Ishikawa (cell line): ENCODE data around the gene NKD1.

Source experiments
- EP300 ChIP-seq: IDR thresholded peaks from 2 replicates; pipeline ENCODE4 v1.6.1; 2012; ENCODE audit warnings: borderline replicate concordance
- TCF12 ChIP-seq: IDR thresholded peaks from 2 replicates; pipeline ENCODE4 v1.6.1; 2012; ENCODE audit warnings: low read depth
- YY1 ChIP-seq: IDR thresholded peaks from 2 replicates; pipeline ENCODE4 v1.6.1; 2012; ENCODE audit warnings: low read depth
- TF ChIP-seq, protein P1 (sequence below): IDR thresholded peaks from 2 replicates; pipeline ENCODE4 v1.6.1; 2012; ENCODE audit warnings: low read depth, mild to moderate bottlenecking
- TF ChIP-seq, protein P2 (sequence below): IDR thresholded peaks from 2 replicates; pipeline ENCODE4 v1.6.1; 2012
- TF ChIP-seq, protein P3 (sequence below): IDR thresholded peaks from 2 replicates; pipeline ENCODE4 v1.6.1; 2012

DNA sequence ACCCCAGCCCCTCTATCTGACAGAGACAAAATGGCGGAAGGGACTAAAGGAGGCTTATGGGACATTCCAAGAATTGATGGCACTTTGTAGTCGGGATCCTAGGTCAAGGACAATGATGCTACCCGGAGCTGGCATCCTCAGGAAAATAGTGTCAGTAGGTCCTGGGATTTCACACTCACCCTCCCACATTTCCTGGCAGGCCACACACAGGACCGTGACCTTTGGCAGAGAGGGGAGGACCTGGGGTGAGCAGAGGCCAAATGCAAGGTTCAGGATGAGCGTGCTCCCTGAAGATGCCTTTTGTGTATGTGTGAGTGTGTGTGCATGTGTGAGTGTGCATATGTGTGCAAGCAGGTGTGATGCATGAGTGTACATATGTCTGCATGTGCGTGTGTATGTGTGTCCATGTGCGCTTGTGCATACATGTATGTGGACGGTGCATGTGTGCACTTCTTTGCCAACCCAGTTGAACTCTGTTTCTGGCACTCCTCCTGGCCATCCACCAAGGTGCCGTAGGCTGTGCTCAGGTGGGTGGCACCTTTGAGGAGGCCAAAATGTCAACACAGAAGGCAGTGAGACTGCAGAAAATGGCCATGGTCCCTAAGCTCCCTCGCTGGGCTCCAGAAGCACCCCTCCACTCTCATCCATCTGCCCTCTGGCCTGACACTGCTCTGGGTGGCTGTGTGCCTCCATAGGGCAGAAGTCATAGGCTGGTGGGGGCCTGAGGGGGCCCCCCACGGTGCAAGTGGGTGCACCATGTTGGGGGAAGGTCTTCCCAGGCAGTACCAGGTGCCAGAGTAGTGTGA is 72.7 kb downstream of the NKD1 start:
- TF ChIP-seq, protein P1, sequence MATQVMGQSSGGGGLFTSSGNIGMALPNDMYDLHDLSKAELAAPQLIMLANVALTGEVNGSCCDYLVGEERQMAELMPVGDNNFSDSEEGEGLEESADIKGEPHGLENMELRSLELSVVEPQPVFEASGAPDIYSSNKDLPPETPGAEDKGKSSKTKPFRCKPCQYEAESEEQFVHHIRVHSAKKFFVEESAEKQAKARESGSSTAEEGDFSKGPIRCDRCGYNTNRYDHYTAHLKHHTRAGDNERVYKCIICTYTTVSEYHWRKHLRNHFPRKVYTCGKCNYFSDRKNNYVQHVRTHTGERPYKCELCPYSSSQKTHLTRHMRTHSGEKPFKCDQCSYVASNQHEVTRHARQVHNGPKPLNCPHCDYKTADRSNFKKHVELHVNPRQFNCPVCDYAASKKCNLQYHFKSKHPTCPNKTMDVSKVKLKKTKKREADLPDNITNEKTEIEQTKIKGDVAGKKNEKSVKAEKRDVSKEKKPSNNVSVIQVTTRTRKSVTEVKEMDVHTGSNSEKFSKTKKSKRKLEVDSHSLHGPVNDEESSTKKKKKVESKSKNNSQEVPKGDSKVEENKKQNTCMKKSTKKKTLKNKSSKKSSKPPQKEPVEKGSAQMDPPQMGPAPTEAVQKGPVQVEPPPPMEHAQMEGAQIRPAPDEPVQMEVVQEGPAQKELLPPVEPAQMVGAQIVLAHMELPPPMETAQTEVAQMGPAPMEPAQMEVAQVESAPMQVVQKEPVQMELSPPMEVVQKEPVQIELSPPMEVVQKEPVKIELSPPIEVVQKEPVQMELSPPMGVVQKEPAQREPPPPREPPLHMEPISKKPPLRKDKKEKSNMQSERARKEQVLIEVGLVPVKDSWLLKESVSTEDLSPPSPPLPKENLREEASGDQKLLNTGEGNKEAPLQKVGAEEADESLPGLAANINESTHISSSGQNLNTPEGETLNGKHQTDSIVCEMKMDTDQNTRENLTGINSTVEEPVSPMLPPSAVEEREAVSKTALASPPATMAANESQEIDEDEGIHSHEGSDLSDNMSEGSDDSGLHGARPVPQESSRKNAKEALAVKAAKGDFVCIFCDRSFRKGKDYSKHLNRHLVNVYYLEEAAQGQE: no peak
- TF ChIP-seq, protein P2, sequence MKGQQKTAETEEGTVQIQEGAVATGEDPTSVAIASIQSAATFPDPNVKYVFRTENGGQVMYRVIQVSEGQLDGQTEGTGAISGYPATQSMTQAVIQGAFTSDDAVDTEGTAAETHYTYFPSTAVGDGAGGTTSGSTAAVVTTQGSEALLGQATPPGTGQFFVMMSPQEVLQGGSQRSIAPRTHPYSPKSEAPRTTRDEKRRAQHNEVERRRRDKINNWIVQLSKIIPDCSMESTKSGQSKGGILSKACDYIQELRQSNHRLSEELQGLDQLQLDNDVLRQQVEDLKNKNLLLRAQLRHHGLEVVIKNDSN: no peak
- TF ChIP-seq EP300 (no peak), YY1 (no peak), TCF12 (no peak)
- TF ChIP-seq, protein P3, sequence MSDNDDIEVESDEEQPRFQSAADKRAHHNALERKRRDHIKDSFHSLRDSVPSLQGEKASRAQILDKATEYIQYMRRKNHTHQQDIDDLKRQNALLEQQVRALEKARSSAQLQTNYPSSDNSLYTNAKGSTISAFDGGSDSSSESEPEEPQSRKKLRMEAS: no peak
